KMS-11 (cell line): ENCODE results near the gene NFATC2.

Source experiments
- H2AFZ ChIP-seq: fragments of 200-600 bp; sonication (generic); 2 replicates; pipeline ENCODE4 v1.6.1; 2016; ENCODE audit warnings: antibody characterized with exemption, mixed run types, low read depth
- H3K27ac ChIP-seq: fragments of 200-600 bp; sonication (generic); 2 replicates; pipeline ENCODE4 v1.6.1; 2016; ENCODE audit warnings: mild to moderate bottlenecking, mixed run types
- H3K27me3 ChIP-seq: fragments of 200-600 bp; sonication (generic); 2 replicates; pipeline ENCODE4 v1.6.1; 2017; ENCODE audit warnings: mild to moderate bottlenecking, low read depth, mixed run types, moderate library complexity; ENCODE audit not compliant: insufficient read depth
- H3K36me3 ChIP-seq: fragments of 200-600 bp; sonication (generic); 2 replicates; pipeline ENCODE4 v1.6.1; 2017; ENCODE audit warnings: mild to moderate bottlenecking, mixed run types; ENCODE audit not compliant: insufficient read depth
- H3K4me1 ChIP-seq: fragments of 200-600 bp; sonication (generic); 2 replicates; pipeline ENCODE4 v1.6.1; 2016; ENCODE audit warnings: mild to moderate bottlenecking, low read depth, mixed run types; ENCODE audit not compliant: poor library complexity, severe bottlenecking
- H3K4me2 ChIP-seq: fragments of 200-600 bp; sonication (generic); 2 replicates; pipeline ENCODE4 v1.7.0; 2016; ENCODE audit warnings: mild to moderate bottlenecking, mixed run types
- H3K4me3 ChIP-seq: fragments of 200-600 bp; sonication (generic); IDR thresholded peaks from 2 replicates; pipeline ENCODE4 v1.6.1; 2017; ENCODE audit warnings: low read depth, low read length, mixed read lengths; ENCODE audit not compliant: insufficient read depth
- H3K79me2 ChIP-seq: fragments of 200-600 bp; sonication (generic); 2 replicates; pipeline ENCODE4 v1.6.1; 2016; ENCODE audit warnings: low read depth, mixed run types; ENCODE audit not compliant: insufficient read depth
- H3K9ac ChIP-seq: fragments of 200-600 bp; sonication (generic); 2 replicates; pipeline ENCODE4 v1.6.1; 2016; ENCODE audit warnings: mild to moderate bottlenecking, mixed run types
- H4K20me1 ChIP-seq: fragments of 200-600 bp; sonication (generic); 2 replicates; pipeline ENCODE4 v1.6.1; 2016; ENCODE audit warnings: mild to moderate bottlenecking, mixed run types; ENCODE audit not compliant: insufficient read depth
- CTCF ChIP-seq: fragments of 200-600 bp; sonication (generic); conservative IDR thresholded peaks from 2 replicates; pipeline ENCODE4 v1.6.1; 2017; ENCODE audit warnings: low read depth, mild to moderate bottlenecking, antibody characterized with exemption, low read length, moderate library complexity, mixed read lengths

The NFATC2 gene

GRCh38 chr20:51451484-51451883, 91.0 kb downstream of the NFATC2 start:
- Histone ChIP-seq H2AFZ (no peak overlapping the region), H4K20me1 (no peaks in the 10 kb centered on the region), H3K27ac (no peak overlapping the region), H3K79me2 (no peaks in the 10 kb centered on the region), H3K4me3 (no peak overlapping the region), H3K4me1 (no peaks in the 10 kb centered on the region), H3K9ac (no peak overlapping the region), H3K27me3 (no peaks in the 10 kb centered on the region), H3K4me2 (no peak overlapping the region), H3K36me3 (no peaks in the 10 kb centered on the region)
- TF ChIP-seq CTCF, result no peak

- no peak for TF ChIP-seq CTCF
- no peak overlapping the region for H2AFZ ChIP-seq
- no peaks in the 10 kb centered on the region for H3K27me3 ChIP-seq
- no peaks in the 10 kb centered on the region for H4K20me1 ChIP-seq
- no peak overlapping the region for H3K4me3 ChIP-seq
- no peaks in the 10 kb centered on the region for H3K4me1 ChIP-seq
- no peak overlapping the region for H3K9ac ChIP-seq
- no peak overlapping the region for H3K27ac ChIP-seq
- H3K79me2 ChIP-seq, result no peaks in the 10 kb centered on the region
- no peak overlapping the region for H3K4me2 ChIP-seq
- no peaks in the 10 kb centered on the region for H3K36me3 ChIP-seq
Measured at GRCh38 chr20:51450984-51451383, 91.5 kb downstream of the NFATC2 start.

- Histone ChIP-seq H3K4me1 (no peaks in the 10 kb centered on the region), H3K4me3 (no peak overlapping the region), H2AFZ (no peak overlapping the region), H3K36me3 (no peaks in the 10 kb centered on the region), H3K27me3 (no peaks in the 10 kb centered on the region), H3K79me2 (no peaks in the 10 kb centered on the region), H3K9ac (no peak overlapping the region), H4K20me1 (no peaks in the 10 kb centered on the region), H3K27ac (no peak overlapping the region), H3K4me2 (no peak overlapping the region)
- no peak for TF ChIP-seq CTCF
Measured at GRCh38 chr20:51450221-51450712, 92.3 kb downstream of the NFATC2 start.

GRCh38 chr20:51449498-51450220, 92.9 kb downstream of the NFATC2 start:
- no peaks in the 10 kb centered on the region for H3K4me1 ChIP-seq
- no peak for TF ChIP-seq CTCF
- no peak overlapping the region for H3K4me3 ChIP-seq
- H3K27ac ChIP-seq, result no peak overlapping the region
- H4K20me1 ChIP-seq, result no peaks in the 10 kb centered on the region
- H3K27me3 ChIP-seq, result no peaks in the 10 kb centered on the region
- no peak overlapping the region for H2AFZ ChIP-seq
- no peak overlapping the region for H3K4me2 ChIP-seq
- no peaks in the 10 kb centered on the region for H3K36me3 ChIP-seq
- H3K79me2 ChIP-seq, result no peaks in the 10 kb centered on the region
- no peak overlapping the region for H3K9ac ChIP-seq
